BE2C (cell line): ENCODE measurements around the gene NCAM2.
A peak's percentile ranks its signal among the peaks of the same experiment; 100 is the strongest.

Experiments
- DNase-seq: peaks from one replicate; pipeline ENCODE4 v3.0.0-alpha.2; 2020
- H3K27me3 ChIP-seq: fragments of 250-450 bp; sonication (Bioruptor Pico); 2 replicates; pipeline ENCODE4 v1.5.1; 2020; ENCODE audit warnings: mild to moderate bottlenecking
- H3K36me3 ChIP-seq: fragments of 250-450 bp; sonication (Bioruptor Pico); 2 replicates; pipeline ENCODE4 v1.5.1; 2020; ENCODE audit warnings: mild to moderate bottlenecking
- H3K4me1 ChIP-seq: fragments of 250-450 bp; sonication (Bioruptor Pico); 2 replicates; pipeline ENCODE4 v1.5.1; 2020
- H3K4me3 ChIP-seq: 2 replicates; pipeline ENCODE4 v1.5.1; 2011; ENCODE audit warnings: low read depth, low read length
- H3K9me3 ChIP-seq: fragments of 250-450 bp; sonication (Bioruptor Pico); 2 replicates; pipeline ENCODE4 v1.5.1; 2020
- CTCF ChIP-seq: IDR thresholded peaks from 2 replicates; pipeline ENCODE4 v1.5.1; 2012; ENCODE audit warnings: mild to moderate bottlenecking, low read depth, low read length

The NCAM2 gene

GRCh38 chr21:21010698-21011097 is 12.5 kb downstream of the NCAM2 start:
- no peak overlapping the region for H3K4me3 ChIP-seq
- peaks cover 5% of the 10 kb centered on the region for H3K4me1 ChIP-seq

GRCh38 chr21:21018821-21019220 is 20.6 kb downstream of the NCAM2 start:
- H3K4me3 ChIP-seq = peak overlapping the region; percentile 23; the same call in 1 of the 2 replicates
- no peak for TF ChIP-seq CTCF
- H3K4me1 ChIP-seq = peaks cover 12% of the 10 kb centered on the region
- peaks cover 3% of the 10 kb centered on the region; the same call in 1 of the 2 replicates for H3K9me3 ChIP-seq
- no peaks in the 10 kb centered on the region for H3K36me3 ChIP-seq
- no peaks in the 10 kb centered on the region for H3K27me3 ChIP-seq
- DNase-seq = peak; percentile 26

More at GRCh38 chr21:21010698-21011097, 12.5 kb downstream of the NCAM2 start:
- no peak for DNase-seq
- Histone ChIP-seq H3K27me3 (no peaks in the 10 kb centered on the region), H3K36me3 (no peaks in the 10 kb centered on the region), H3K9me3 (peaks cover 3% of the 10 kb centered on the region; the same call in 1 of the 2 replicates)
- no peak for TF ChIP-seq CTCF

- Histone ChIP-seq H3K9me3 (peaks cover 1% of the 10 kb centered on the region; the same call in 1 of the 2 replicates), H3K4me3 (no peak overlapping the region), H3K4me1 (peaks cover 12% of the 10 kb centered on the region), H3K27me3 (no peaks in the 10 kb centered on the region), H3K36me3 (no peaks in the 10 kb centered on the region)
- no peak for DNase-seq
- no peak for TF ChIP-seq CTCF
Observed at GRCh38 chr21:21019681-21020080, 21.5 kb downstream of the NCAM2 start.

GRCh38 chr21:21025742-21026141 is 27.5 kb downstream of the NCAM2 start:
- H3K27me3 ChIP-seq = no peaks in the 10 kb centered on the region
- no peak for DNase-seq
- no peaks in the 10 kb centered on the region for H3K36me3 ChIP-seq
- no peak for TF ChIP-seq CTCF
- H3K4me1 ChIP-seq = no peaks in the 10 kb centered on the region; the same call in none of the 2 replicates
- H3K4me3 ChIP-seq = no peak overlapping the region
- H3K9me3 ChIP-seq = no peaks in the 10 kb centered on the region

- Histone ChIP-seq H3K36me3 (no peaks in the 10 kb centered on the region), H3K4me3 (no peak overlapping the region), H3K27me3 (no peaks in the 10 kb centered on the region), H3K9me3 (no peaks in the 10 kb centered on the region), H3K4me1 (no peaks in the 10 kb centered on the region; the same call in none of the 2 replicates)
- DNase-seq = no peak
- no peak for TF ChIP-seq CTCF
Observed at GRCh38 chr21:21028275-21028820, 30.1 kb downstream of the NCAM2 start.

- no peaks in the 10 kb centered on the region for H3K27me3 ChIP-seq
- no peak overlapping the region for H3K4me3 ChIP-seq
- DNase-seq = no peak
- no peaks in the 10 kb centered on the region for H3K36me3 ChIP-seq
- TF ChIP-seq CTCF = no peak
- no peaks in the 10 kb centered on the region; the same call in none of the 2 replicates for H3K4me1 ChIP-seq
- H3K9me3 ChIP-seq = no peaks in the 10 kb centered on the region
Observed at GRCh38 chr21:21029164-21029563, 31.0 kb downstream of the NCAM2 start.
